Mucosa of gallbladder (tissue), 1 donor: ENCODE measurements around the gene ACOX1. TPM values are rescaled to one million over a fixed set of nuclear protein-coding genes. Genes with fewer than 3 reads are reported as not detected.

Source experiments
- DNase-seq: peaks from one replicate; pipeline ENCODE4 v3.0.0-alpha.2; 2020; ENCODE audit warnings: low spot score
- total RNA-seq: library from RNA; stranded (reverse); gene quantifications from one replicate; pipeline ENCODE4 v1.2.1, GENCODE V29; 2021
- donor health status: DM: no; HTN: no; CAD: no.

ACOX1 gene
- total RNA-seq, 1 donor from 2014 or later: 102 TPM

DNA sequence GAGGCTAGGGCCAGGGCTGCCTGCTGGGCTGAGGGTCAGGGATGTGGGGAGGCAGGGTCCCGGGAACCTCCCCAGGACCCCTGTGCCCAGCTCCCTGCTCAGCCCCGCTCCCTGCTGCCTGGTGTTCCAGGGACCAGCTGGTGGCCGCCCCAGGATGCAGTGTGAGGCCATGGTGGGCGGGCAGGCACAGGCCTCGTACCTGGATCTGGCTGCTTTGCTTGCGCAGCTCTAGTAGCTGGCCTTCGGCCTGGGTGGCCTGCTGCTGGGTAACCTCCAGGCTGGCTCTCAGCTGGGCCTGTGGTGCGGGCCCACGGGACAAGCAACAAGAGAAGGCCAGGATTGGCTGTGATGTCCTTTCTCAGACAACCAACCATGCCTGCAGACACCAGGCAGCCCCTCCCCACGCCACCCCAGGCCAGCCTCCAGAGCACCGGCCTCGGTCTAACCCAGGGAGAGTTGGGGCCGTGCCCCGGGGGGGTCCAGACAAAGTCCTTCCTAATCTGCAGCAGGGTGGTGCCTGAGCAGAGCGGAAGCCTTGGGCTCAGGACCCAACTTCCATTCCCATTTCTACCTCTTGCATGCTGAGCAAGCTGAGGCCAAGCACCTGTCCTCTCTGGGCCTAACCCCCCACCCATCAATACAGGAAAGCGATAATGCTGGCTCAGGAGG, 86.3 kb downstream of the ACOX1 start:
- no peak for DNase-seq

GRCh38 chr17:75891605-75892555, 87.1 kb downstream of the ACOX1 start:
- no peak for DNase-seq

Other genes with a start within 250 kb of the ACOX1 start
- gene GALK1, start 214.0 kb downstream of the ACOX1 start, total RNA-seq: 35.9 TPM
- gene UNK, start 194.4 kb downstream of the ACOX1 start, total RNA-seq: 26.6 TPM
- 26.4 TPM for gene UNC13D, start 134.8 kb downstream of the ACOX1 start, total RNA-seq
- gene WBP2, start 123.8 kb downstream of the ACOX1 start, total RNA-seq: 160 TPM
- 68.2 TPM for gene TRIM47, start 100.6 kb downstream of the ACOX1 start, total RNA-seq
- gene TRIM65, start 82.2 kb downstream of the ACOX1 start, total RNA-seq: 24.0 TPM
- 107 TPM for gene MRPL38, start 74.3 kb downstream of the ACOX1 start, total RNA-seq
- gene FBF1, start 38.1 kb downstream of the ACOX1 start, total RNA-seq: 28.9 TPM
- gene TEN1, start 74 bp upstream of the ACOX1 start, total RNA-seq: 22.9 TPM
- gene CDK3, start 21.7 kb upstream of the ACOX1 start, total RNA-seq: 11.9 TPM
- gene EVPL, start 48.1 kb upstream of the ACOX1 start, total RNA-seq: 14.9 TPM
- gene SRP68, start 93.4 kb upstream of the ACOX1 start, total RNA-seq: 69.8 TPM
- 0.20 TPM for gene GALR2, start 95.6 kb upstream of the ACOX1 start, total RNA-seq
- gene ZACN, start 100.0 kb upstream of the ACOX1 start, total RNA-seq: not detected
- gene EXOC7, start 124.6 kb upstream of the ACOX1 start, total RNA-seq: 163 TPM
- gene FOXJ1, start 162.1 kb upstream of the ACOX1 start, total RNA-seq: not detected